Naive thymus-derived CD8-positive, alpha-beta T cell (primary cell): ENCODE measurements around the gene TMEM163. TPM values are rescaled to one million over a fixed set of nuclear protein-coding genes. Genes with fewer than 3 reads are reported as not detected.
A peak's percentile ranks its signal among the peaks of the same experiment; 100 is the strongest.
"Not testable (repeated sequence)": the region's sequence is repeated elsewhere in the genome, so short reads cannot be mapped to it uniquely, and the experiment has no call there.

Source experiments
- ATAC-seq, 2 donors: fragments of 150-1000 bp; cut with Tn5 transposase in 1 of 2; sonication (Bioruptor Pico), chemical (Tn5 transposase) in 1 of 2; 1 replicate in 1 of 2; 2 replicates in 1 of 2; pipeline ENCODE4 v1.10.0; 2021; ENCODE audit warnings: mild to moderate bottlenecking in 2 of 2, moderate library complexity in 2 of 2
- POLR2A ChIA-PET: fragments of 350-600 bp; sonication (Branson Sonifier 250); formaldehyde crosslinking; loops from one replicate; lab custom pipeline; 2021; ENCODE audit warnings: antibody characterized with exemption; lab: Charles Lee
- DNase-seq, 10 donors: peaks; one replicate each; pipeline versions ENCODE4 v3.0.0 to v3.0.0-alpha.2; 2020 to 2022
- H3K27ac Mint-ChIP-seq, 10 donors: one replicate each; pipeline ENCODE4 v1.8.0; 2020 to 2022; ENCODE audit warnings: mild to moderate bottlenecking in 10 of 10, mixed read lengths in 10 of 10, moderate library complexity in 4 of 10, inconsistent platforms in 1 of 10
- H3K27me3 Mint-ChIP-seq, 5 donors: one replicate each; pipeline ENCODE4 v1.8.0; 2021 to 2022; ENCODE audit warnings: mixed read lengths in 5 of 5
- H3K36me3 Mint-ChIP-seq, 3 donors: one replicate each; pipeline ENCODE4 v1.8.0; 2020 to 2022; ENCODE audit warnings: mixed read lengths in 3 of 3, mild to moderate bottlenecking in 2 of 3, inconsistent platforms in 1 of 3
- H3K4me1 Mint-ChIP-seq, 4 donors: one replicate each; pipeline ENCODE4 v1.8.0; 2021 to 2022; ENCODE audit warnings: mixed read lengths in 4 of 4
- H3K4me3 Mint-ChIP-seq, 10 donors: one replicate each; pipeline ENCODE4 v1.8.0; 2020 to 2022; ENCODE audit warnings: mild to moderate bottlenecking in 10 of 10, mixed read lengths in 10 of 10, moderate library complexity in 6 of 10, inconsistent platforms in 1 of 10
- H3K9me3 Mint-ChIP-seq, 9 donors: one replicate each; pipeline ENCODE4 v1.8.0; 2020 to 2022; ENCODE audit warnings: mixed read lengths in 9 of 9, mild to moderate bottlenecking in 3 of 9, inconsistent platforms in 1 of 9, moderate library complexity in 1 of 9
- polyA plus RNA-seq, 3 donors: library from polyadenylated mRNA; unstranded; fragments of 300-500 nt; fragmentation: Illumina TruSeq; gene quantifications; one replicate each; pipeline ENCODE4 v1.2.3, GENCODE V29; 2021
- total RNA-seq, 8 experiments: library from RNA in 2 of 8; stranded (reverse) in 2 of 8; gene quantifications; one replicate each; pipeline ENCODE4 v1.2.3 and lab custom pipeline; 2021 to 2026

Gene TMEM163
- total and polyA plus RNA-seq, 5 experiments from 2014 or later = 0.24 TPM; not detected in 4

GRCh38 chr2:134498654-134499053 lies 220.1 kb downstream of the TMEM163 start:
- DNase-seq = no peak
- ATAC-seq = no peak
- POLR2A ChIA-PET = no interaction called here
- no peaks in the 10 kb centered on the region for H3K36me3 Mint-ChIP-seq
- H3K9me3 Mint-ChIP-seq = peaks cover 0 to 4% (median 0%) of the 10 kb centered on the region in 9 donors
- H3K27me3 Mint-ChIP-seq = peaks cover 0 to 4% (median 0%) of the 10 kb centered on the region in 5 donors
- H3K27ac Mint-ChIP-seq = no peak overlapping the region
- no peak overlapping the region for H3K4me3 Mint-ChIP-seq
- H3K4me1 Mint-ChIP-seq = no peaks in the 10 kb centered on the region

GRCh38 chr2:134493797-134494196 lies 225.0 kb downstream of the TMEM163 start:
- ATAC-seq (no peak), DNase-seq (no peak)
- POLR2A ChIA-PET = no interaction called here
- no peak overlapping the region for H3K4me3 Mint-ChIP-seq
- H3K36me3 Mint-ChIP-seq = no peaks in the 10 kb centered on the region
- H3K27ac Mint-ChIP-seq = no peak overlapping the region
- H3K9me3 Mint-ChIP-seq = no peaks in the 10 kb centered on the region
- peaks cover 0 to 10% (median under 1%) of the 10 kb centered on the region in 5 donors for H3K27me3 Mint-ChIP-seq
- H3K4me1 Mint-ChIP-seq = peaks cover 0 to 4% (median 0%) of the 10 kb centered on the region in 4 donors

GRCh38 chr2:134491771-134492441 lies 226.9 kb downstream of the TMEM163 start:
- no peak for DNase-seq
- POLR2A ChIA-PET = no interaction called here
- no peaks in the 10 kb centered on the region for H3K9me3 Mint-ChIP-seq
- ATAC-seq = no peak
- no peaks in the 10 kb centered on the region for H3K36me3 Mint-ChIP-seq
- H3K27ac Mint-ChIP-seq = no peak overlapping the region
- no peak overlapping the region for H3K4me3 Mint-ChIP-seq
- peaks cover 0 to 10% (median 5%) of the 10 kb centered on the region in 5 donors for H3K27me3 Mint-ChIP-seq
- peaks cover 0 to 4% (median 0%) of the 10 kb centered on the region in 4 donors for H3K4me1 Mint-ChIP-seq

GRCh38 chr2:134491022-134491421 lies 227.8 kb downstream of the TMEM163 start:
- Mint-ChIP-seq H3K4me3 (no peak overlapping the region), H3K27ac (no peak overlapping the region), H3K27me3 (peaks cover 0 to 10% (median 5%) of the 10 kb centered on the region in 5 donors), H3K9me3 (no peaks in the 10 kb centered on the region), H3K4me1 (peaks cover 0 to 4% (median 0%) of the 10 kb centered on the region in 4 donors), H3K36me3 (no peaks in the 10 kb centered on the region)
- POLR2A ChIA-PET = no interaction called here
- ATAC-seq (no peak), DNase-seq (no peak)

GRCh38 chr2:134490559-134490958 lies 228.2 kb downstream of the TMEM163 start:
- Mint-ChIP-seq H3K9me3 (no peaks in the 10 kb centered on the region), H3K27me3 (peaks cover 0 to 10% (median 5%) of the 10 kb centered on the region in 5 donors), H3K36me3 (no peaks in the 10 kb centered on the region), H3K4me1 (peaks cover 0 to 4% (median 0%) of the 10 kb centered on the region in 4 donors), H3K27ac (no peak overlapping the region), H3K4me3 (no peak overlapping the region)
- POLR2A ChIA-PET = no interaction called here
- no peak for ATAC-seq
- no peak for DNase-seq

GRCh38 chr2:134489732-134490384 lies 228.9 kb downstream of the TMEM163 start:
- no peak for ATAC-seq
- H3K9me3 Mint-ChIP-seq = no peaks in the 10 kb centered on the region

GRCh38 chr2:134482766-134483340 lies 235.9 kb downstream of the TMEM163 start:
- no peak for DNase-seq
- peaks cover 0 to 34% (median 14%) of the 10 kb centered on the region in 5 donors for H3K27me3 Mint-ChIP-seq
- POLR2A ChIA-PET = no interaction called here

More at GRCh38 chr2:134489732-134490384, 228.9 kb downstream of the TMEM163 start:
- H3K4me1 Mint-ChIP-seq = peaks cover 0 to 4% (median 0%) of the 10 kb centered on the region in 4 donors
- no peak for DNase-seq
- no peaks in the 10 kb centered on the region for H3K36me3 Mint-ChIP-seq
- H3K27ac Mint-ChIP-seq = no peak overlapping the region
- no peak overlapping the region for H3K4me3 Mint-ChIP-seq
- peaks cover 0 to 10% (median 5%) of the 10 kb centered on the region in 5 donors for H3K27me3 Mint-ChIP-seq
- POLR2A ChIA-PET = no interaction called here

GRCh38 chr2:134482131-134482723 lies 236.6 kb downstream of the TMEM163 start:
- no peak overlapping the region for H3K27ac Mint-ChIP-seq
- H3K36me3 Mint-ChIP-seq = peaks cover 0 to 4% (median 0%) of the 10 kb centered on the region in 3 donors

More at GRCh38 chr2:134482766-134483340, 235.9 kb downstream of the TMEM163 start:
- Mint-ChIP-seq H3K36me3 (peaks cover 0 to 4% (median 0%) of the 10 kb centered on the region in 3 donors), H3K27ac (no peak overlapping the region), H3K4me1 (no peaks in the 10 kb centered on the region), H3K4me3 (no peak overlapping the region), H3K9me3 (peaks cover 0 to 2% (median 0%) of the 10 kb centered on the region in 9 donors)
- no peak for ATAC-seq

GRCh38 chr2:134479696-134480330 lies 239.0 kb downstream of the TMEM163 start:
- H3K27me3 Mint-ChIP-seq = peaks cover 0 to 34% (median 13%) of the 10 kb centered on the region in 5 donors
- peaks cover 0 to 2% (median 0%) of the 10 kb centered on the region in 9 donors for H3K9me3 Mint-ChIP-seq
- peaks cover 0 to 4% (median 0%) of the 10 kb centered on the region in 3 donors for H3K36me3 Mint-ChIP-seq
- ATAC-seq (no peak), DNase-seq (no peak)
- no peak overlapping the region for H3K27ac Mint-ChIP-seq
- no peak overlapping the region for H3K4me3 Mint-ChIP-seq
- POLR2A ChIA-PET = no interaction called here
- H3K4me1 Mint-ChIP-seq = no peaks in the 10 kb centered on the region

More at GRCh38 chr2:134482131-134482723, 236.6 kb downstream of the TMEM163 start:
- POLR2A ChIA-PET = no interaction called here
- Mint-ChIP-seq H3K27me3 (peaks cover 0 to 34% (median 14%) of the 10 kb centered on the region in 5 donors), H3K9me3 (peaks cover 0 to 2% (median 0%) of the 10 kb centered on the region in 9 donors), H3K4me3 (no peak overlapping the region), H3K4me1 (no peaks in the 10 kb centered on the region)
- ATAC-seq (no peak), DNase-seq (no peak)

GRCh38 chr2:134476982-134477381 lies 241.8 kb downstream of the TMEM163 start:
- H3K4me3 Mint-ChIP-seq, DNase-seq, ATAC-seq, H3K4me1 Mint-ChIP-seq, H3K27ac Mint-ChIP-seq, POLR2A ChIA-PET: not testable (repeated sequence)
- peaks cover 0 to 30% (median 0%) of the 10 kb centered on the region in 3 donors for H3K36me3 Mint-ChIP-seq
- peaks cover 4 to 30% (median 14%) of the 10 kb centered on the region in 9 donors for H3K9me3 Mint-ChIP-seq
- peaks cover 0 to 20% (median 8%) of the 10 kb centered on the region in 5 donors for H3K27me3 Mint-ChIP-seq

- H3K27me3 Mint-ChIP-seq = no peaks in the 10 kb centered on the region
- peaks cover 4 to 33% (median 16%) of the 10 kb centered on the region in 9 donors for H3K9me3 Mint-ChIP-seq
- peaks cover 0 to 28% (median 0%) of the 10 kb centered on the region in 3 donors for H3K36me3 Mint-ChIP-seq
- DNase-seq (peak in 1 of 10 donors; percentile 59), ATAC-seq (no peak)
- H3K4me1 Mint-ChIP-seq = peaks cover 0 to 26% (median 0%) of the 10 kb centered on the region in 4 donors
- POLR2A ChIA-PET = no interaction called here
- H3K27ac Mint-ChIP-seq = no peak overlapping the region
- H3K4me3 Mint-ChIP-seq = no peak overlapping the region
These were observed 248.1 kb downstream of the TMEM163 start for GRCh38 chr2:134470561-134471168.
